A673 (cell line): ENCODE measurements around the gene KIRREL3.

Source experiments
- CTCF ChIP-seq: fragments of 300-800, 200-600 bp; sonication (generic); conservative IDR thresholded peaks from 2 replicates; pipeline ENCODE4 v1.5.1; 2017; ENCODE audit warnings: low read depth, mild to moderate bottlenecking, antibody characterized with exemption, low read length, moderate library complexity, mixed read lengths
- EZH2 ChIP-seq: fragments of 200-600 bp; sonication (generic); IDR thresholded peaks from 2 replicates; pipeline ENCODE4 v1.6.1; 2017; ENCODE audit warnings: borderline replicate concordance, low read depth, mild to moderate bottlenecking, mixed read lengths, antibody characterized with exemption, low read length; ENCODE audit not compliant: poor library complexity, severe bottlenecking

- TF ChIP-seq CTCF (no peak), EZH2 (no peak)
These were observed 396.1 kb downstream of the KIRREL3 start for GRCh38 chr11:126604461-126604860.
